K562 (cell line): Measurements from ENCODE around the gene MPZL1. TPM values are rescaled to one million over a fixed set of nuclear protein-coding genes. Genes with fewer than 3 reads are reported as not detected.

ENCODE experiments used
- CEBPB ChIP-seq: fragments of 450-650 bp; IDR thresholded peaks from 2 replicates; pipeline ENCODE4 v1.6.1; 2016; ENCODE audit warnings: missing genetic modification characterization, missing compliant biosample characterization
- CEBPZ ChIP-seq: fragments of 150-350 bp; IDR thresholded peaks from 2 replicates; pipeline ENCODE4 v1.6.1; 2014; ENCODE audit warnings: low read depth, mild to moderate bottlenecking, low read length, borderline replicate concordance
- DPF2 ChIP-seq: fragments of 450-650 bp; IDR thresholded peaks from 2 replicates; pipeline ENCODE4 v1.6.1; 2016
- EP300 ChIP-seq: IDR thresholded peaks from 2 replicates; pipeline ENCODE4 v1.6.1; 2012; ENCODE audit warnings: low read length, improper control_type of control experiment
- ETS2 ChIP-seq: IDR thresholded peaks from 2 replicates; pipeline ENCODE4 v1.6.1; 2016; ENCODE audit warnings: borderline replicate concordance, missing genetic modification characterization, mild to moderate bottlenecking, moderate library complexity, missing compliant biosample characterization; ENCODE audit not compliant: poor library complexity, severe bottlenecking
- HDGF ChIP-seq: fragments of 450-650 bp; IDR thresholded peaks from 2 replicates; pipeline ENCODE4 v1.6.1; 2016
- NFIC ChIP-seq: fragments of 450-650 bp; IDR thresholded peaks from 2 replicates; pipeline ENCODE4 v1.6.1; 2017; ENCODE audit warnings: mild to moderate bottlenecking, inconsistent platforms
- ZBTB11 ChIP-seq, 3 experiments: fragments of 200-800 bp in 1 of 3; fragments of 250-450 bp in 1 of 3; fragments of 450-650 bp in 1 of 3; sonication (Bioruptor Pico) in 1 of 3; sonication (Bioruptor generic) in 1 of 3; formaldehyde crosslinking in 1 of 3; IDR thresholded peaks; 2 replicates each; pipeline versions ENCODE4 v1.6.1 to v1.8.0; 2016 to 2022; ENCODE audit warnings: mild to moderate bottlenecking in 2 of 3, missing genetic modification characterization in 2 of 3, missing compliant biosample characterization in 1 of 3, moderate library complexity in 1 of 3
- ZBTB49 ChIP-seq: sonication (generic); formaldehyde crosslinking; IDR thresholded peaks from 2 replicates; pipeline ENCODE4 v1.8.0; 2022; ENCODE audit warnings: missing genetic modification reagents, mild to moderate bottlenecking, borderline replicate concordance
- ZEB2 ChIP-seq: fragments of 450-650 bp; IDR thresholded peaks from 2 replicates; pipeline ENCODE4 v1.6.1; 2016
- ZNF133 ChIP-seq: fragments of 250-450 bp; sonication (Bioruptor Pico); IDR thresholded peaks from 2 replicates; pipeline ENCODE4 v1.4.0; 2020; ENCODE audit warnings: mild to moderate bottlenecking
- ZNF232 ChIP-seq: sonication (generic); formaldehyde crosslinking; IDR thresholded peaks from 2 replicates; pipeline ENCODE4 v1.8.0; 2022; ENCODE audit warnings: mild to moderate bottlenecking, missing genetic modification reagents
- ZNF592 ChIP-seq: fragments of 450-650 bp; IDR thresholded peaks from 2 replicates; pipeline ENCODE4 v1.6.1; 2017; ENCODE audit warnings: antibody characterized with exemption, mild to moderate bottlenecking
- polyA plus RNA-seq, 8 experiments: library from polyadenylated mRNA; depleted of rRNA in 4 of 8; stranded (reverse) in 5 of 8; unstranded in 3 of 8; fragments of >200 nt; fragmentation: Nextera tagmentation in 2 of 8; fragmentation: Illumina TruSeq in 1 of 8; extraction: Ambion mirVana in 2 of 8; extraction: Trizol in 1 of 8; gene quantifications; 2 replicates each; pipeline versions ENCODE4 v1.2.1 to v1.2.3, GENCODE V29; 2011 to 2014; ENCODE audit warnings: inconsistent platforms in 1 of 8, missing spikeins in 1 of 8
- total RNA-seq, 7 experiments: library from RNA; depleted of rRNA in 6 of 7; stranded (reverse); fragments of >200 nt in 6 of 7; fragmentation: Illumina TruSeq in 2 of 7; extraction: Trizol in 2 of 7; gene quantifications; 2 replicates each; pipeline versions ENCODE4 v1.2.1 to v1.2.3, GENCODE V29; 2011 to 2021; ENCODE audit warnings: low replicate concordance in 1 of 7

The MPZL1 gene
- total and polyA plus RNA-seq, 9 of the 15 experiments (the other 6 are each of a cell fraction or from before 2014, with no cell fraction given), result 14.5 to 153 (median 66.5) TPM

GRCh38 chr1:167720965-167721616, 691 bp upstream of the MPZL1 start (continued):
- TF ChIP-seq CEBPZ (no peak), DPF2 (peak; percentile 38; the same call in 1 of the 2 replicates), EP300 (peak; percentile 3; the same call in 1 of the 2 replicates), ETS2 (tag) (no peak), NFIC (peak; percentile 16; the same call in 1 of the 2 replicates), ZBTB49 (CRISPR knock-in tag) (0 out of 2 replicates have a peak, but pooled peaks have one; percentile 39), ZBTB11 (CRISPR knock-in tag; IDR thresholded peaks at IDR 0.05) (0 out of 6 replicates have a peak, but pooled peaks of 1 of the 3 experiments have one; percentile 22), ZNF232 (CRISPR knock-in tag) (no peak), ZNF592 (0 out of 2 replicates have a peak, but pooled peaks have one; percentile 42), CEBPB (tag) (peak; percentile 89), ZEB2 (0 out of 2 replicates have a peak, but pooled peaks have one; percentile 29), HDGF (0 out of 2 replicates have a peak, but pooled peaks have one; percentile 44), ZNF133 (CRISPR knock-in tag) (no peak)
